GM12864 (cell line): ENCODE data around the gene GLYATL2.

Experiments used
- DNase-seq: peaks from one replicate; pipeline ENCODE4 v3.0.0-alpha.2; 2011; ENCODE audit warnings: low read depth
- H3K4me3 ChIP-seq: 2 replicates; pipeline ENCODE4 v1.5.1; 2011; ENCODE audit warnings: mild to moderate bottlenecking, low read depth, low read length, control low read depth
- CTCF ChIP-seq: IDR thresholded peaks from 2 replicates; pipeline ENCODE4 v1.5.1; 2011; ENCODE audit warnings: low read depth, mild to moderate bottlenecking, moderate library complexity, low read length, control low read depth, inconsistent platforms; ENCODE audit errors: missing control alignments

GLYATL2 gene

DNA sequence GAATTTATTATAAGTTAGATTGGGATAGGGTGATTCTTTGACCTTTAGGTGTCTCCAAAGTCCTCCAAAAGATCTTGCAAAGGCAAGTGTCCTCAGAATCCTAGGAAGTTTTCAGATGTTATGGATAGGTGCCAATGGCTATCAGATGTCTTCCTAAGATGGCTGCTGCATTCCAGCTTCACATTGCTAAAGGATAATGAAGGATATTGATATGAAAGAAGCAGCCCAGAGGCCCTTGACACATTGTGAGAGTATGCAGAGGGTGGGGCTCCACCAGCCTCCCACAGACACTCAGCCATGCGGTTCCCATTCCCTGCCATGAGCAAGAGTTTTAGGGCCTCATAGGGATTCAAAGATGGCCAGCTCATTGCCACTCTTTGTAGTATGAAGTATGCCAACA is 22.3 kb upstream of the GLYATL2 start:
- DNase-seq = no peak
- no peak overlapping the region for H3K4me3 ChIP-seq
- no peak for TF ChIP-seq CTCF

GRCh38 chr11:58864335-58864734 is 19.8 kb upstream of the GLYATL2 start:
- DNase-seq = no peak
- no peak for TF ChIP-seq CTCF
- no peak overlapping the region for H3K4me3 ChIP-seq

DNA sequence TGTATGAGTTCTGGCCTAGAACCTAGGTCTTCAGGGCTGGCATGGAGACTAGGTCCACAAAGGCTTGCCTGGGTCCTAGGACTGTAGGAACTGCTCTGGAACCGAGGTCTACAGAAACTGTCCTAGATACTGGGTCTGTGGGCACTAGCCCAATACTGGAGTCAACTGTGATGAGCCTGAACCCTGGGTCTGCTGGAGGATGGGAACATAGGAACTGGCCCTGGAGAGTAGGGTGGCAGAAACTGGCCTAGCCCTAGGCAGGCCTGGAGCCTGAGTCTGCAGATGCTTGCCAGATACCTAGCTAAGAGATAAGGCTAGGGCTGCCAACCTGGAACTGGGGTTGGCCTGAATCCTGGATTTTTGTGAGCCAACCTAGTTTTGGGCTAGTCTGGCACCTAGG is 19.2 kb upstream of the GLYATL2 start:
- no peak for TF ChIP-seq CTCF
- no peak for DNase-seq

GRCh38 chr11:58861533-58861932 is 17.0 kb upstream of the GLYATL2 start:
- DNase-seq = no peak
- no peak overlapping the region for H3K4me3 ChIP-seq
- no peak for TF ChIP-seq CTCF

More for the DNA sequence above, 19.2 kb upstream of the GLYATL2 start:
- H3K4me3 ChIP-seq = no peak overlapping the region

- no peak for TF ChIP-seq CTCF
- no peak overlapping the region for H3K4me3 ChIP-seq
- no peak for DNase-seq
Measured at GRCh38 chr11:58856806-58857205, 12.3 kb upstream of the GLYATL2 start.

DNA sequence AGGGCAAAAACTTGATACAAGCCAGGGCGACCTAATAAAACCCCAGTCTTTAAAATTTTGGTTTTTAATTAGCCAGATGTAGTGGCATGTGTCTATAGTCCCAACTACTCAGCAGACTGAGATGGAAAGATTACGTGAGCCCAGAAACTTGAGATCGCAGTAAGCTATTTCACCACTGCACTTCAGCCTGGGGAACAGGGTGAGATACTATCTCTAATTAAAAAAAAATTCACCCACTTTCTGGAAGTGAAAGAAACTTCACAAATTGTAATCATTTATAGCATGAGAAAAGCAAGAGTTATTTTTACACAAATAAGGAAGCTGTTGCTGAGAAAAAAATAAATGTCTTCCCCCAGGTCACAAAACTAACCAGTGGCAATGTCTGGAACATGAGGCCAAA is 882 bp upstream of the GLYATL2 start:
- no peak for TF ChIP-seq CTCF
- no peak for DNase-seq
- H3K4me3 ChIP-seq = no peak overlapping the region

- no peak for DNase-seq
- no peak for TF ChIP-seq CTCF
- H3K4me3 ChIP-seq = no peak overlapping the region
Measured at GRCh38 chr11:58837707-58838388, 6.7 kb downstream of the GLYATL2 start.
